Measurements from ENCODE around the gene TMEM42.

TMEM42 gene

GRCh38 chr3:44910693-44911092, 49.0 kb downstream of the TMEM42 start:
- no peak for DNase-seq (ENCODE audit: low read depth in 2 of 2)

GRCh38 chr3:44913868-44914468, 52.3 kb downstream of the TMEM42 start:
- DNase-seq (ENCODE audit: low read depth in 2 of 2) = peak; percentile 28 to 44

- no peak for DNase-seq (ENCODE audit: low read depth in 2 of 2)
These were observed 53.2 kb downstream of the TMEM42 start for GRCh38 chr3:44914936-44915335.

Data from stimulated activated CD8-positive, alpha-beta memory T cell treated with anti-CD3 and anti-CD28 coated beads, Interleukin-7, amount 100 ng/mL, for 1 hour (primary cell).